ENCODE results near the gene SCRG1.

DNA sequence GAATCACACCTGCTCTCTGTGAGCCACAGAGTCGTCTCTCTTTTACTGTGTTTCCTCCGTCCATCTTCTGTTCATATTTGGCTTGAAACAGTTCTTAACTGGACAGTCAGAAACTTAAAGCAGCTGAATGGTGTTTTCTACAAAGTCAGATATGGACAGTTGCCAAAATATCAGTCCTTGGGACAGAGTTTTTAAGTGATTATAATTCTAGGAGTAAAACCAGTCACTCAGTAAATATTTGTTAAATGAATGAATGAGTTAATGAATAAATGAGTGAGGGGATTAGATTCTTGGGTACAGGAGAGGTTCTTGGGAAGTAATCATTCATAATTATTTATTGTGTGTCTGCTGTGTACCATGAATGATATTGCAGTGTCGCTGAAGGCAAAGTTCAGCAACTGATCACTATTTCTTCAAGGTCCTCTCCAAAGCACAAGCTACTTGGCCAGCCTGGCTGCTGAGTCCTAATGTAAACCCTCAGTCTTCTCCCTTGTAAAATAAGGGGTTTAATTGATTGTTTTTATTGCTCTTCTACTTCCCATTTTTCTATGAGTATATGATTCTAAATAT is 5.5 kb upstream of the SCRG1 start:
- TF ChIP-seq CTCF (IDR thresholded peaks at IDR 0.05), result no peak
- TF ChIP-seq POLR2A (IDR thresholded peaks at IDR 0.05), result no peak
- TF ChIP-seq POLR2AphosphoS5 (IDR thresholded peaks at IDR 0.05; ENCODE audit: insufficient read depth in 1 of 2, low read depth in 1 of 2), result no peak

Measured in vagina (tissue), 2 donors.